Measurements from ENCODE around the gene NDUFV3.

GRCh38 chr21:42859891-42860230 lies 33.2 kb upstream of the NDUFV3 start:
- TF ChIP-seq CTCF (IDR thresholded peaks at IDR 0.05; ENCODE audit: extremely low read depth in 1 of 2, insufficient read depth in 1 of 2, low read depth in 1 of 2, low read length in 2 of 2) = no peak
- TF ChIP-seq EZH2 (IDR thresholded peaks at IDR 0.05; ENCODE audit: borderline replicate concordance, low read depth, low read length, severe bottlenecking) = no peak
- no peak for TF ChIP-seq MYC (IDR thresholded peaks at IDR 0.05; ENCODE audit: low read depth, low read length)
- TF ChIP-seq JUN (IDR thresholded peaks at IDR 0.05; ENCODE audit: borderline replicate concordance, insufficient read depth, insufficient read length, low read depth) = no peak
